Bronchial smooth muscle cell (primary cell): ENCODE results near the gene SNX22. TPM values are rescaled to one million over a fixed set of nuclear protein-coding genes. Genes with fewer than 3 reads are reported as not detected.

ENCODE experiments used
- total RNA-seq: library from RNA; depleted of rRNA; stranded (reverse); fragments of >200 nt; gene quantifications from 2 replicates; pipeline ENCODE4 v1.2.1, GENCODE V29; 2014

The SNX22 gene
- 0.26 and 0.32 TPM in 2 replicates for total RNA-seq

GRCh38 chr15:64151727-64152506 is at the start of gene SNX22:
TSS of gene SNX22 (plus strand) at chr15:64151731. CDS start at chr15:64151776, 45 bp downstream.

GRCh38 chr15:64162869-64163658 is 11.5 kb downstream of the SNX22 start, which contains the start of gene PPIB:
TSS of gene PPIB (minus strand) at chr15:64163022. CDS start at chr15:64162986, 36 bp downstream.

Other genes with a start within 250 kb of the SNX22 start
- 1.2 and 2.4 TPM in 2 replicates for gene DAPK2, start 105.2 kb upstream of the SNX22 start, total RNA-seq
- 34.3 and 82.7 TPM in 2 replicates for gene CIAO2A, start 57.9 kb upstream of the SNX22 start, total RNA-seq
- 40.8 and 42.0 TPM in 2 replicates for gene SNX1, start 55.7 kb upstream of the SNX22 start, total RNA-seq
- 1,229 and 1,377 TPM in 2 replicates for gene PPIB, start 11.3 kb downstream of the SNX22 start, total RNA-seq
- gene CSNK1G1, start 204.4 kb downstream of the SNX22 start, total RNA-seq: 19.4 and 20.3 TPM in 2 replicates
- gene PCLAF, start 229.7 kb downstream of the SNX22 start, total RNA-seq: 11.2 and 20.8 TPM in 2 replicates
- gene TRIP4, start 236.1 kb downstream of the SNX22 start, total RNA-seq: 9.4 and 9.8 TPM in 2 replicates